ENCODE measurements around the gene CYP46A1.

The CYP46A1 gene

GRCh38 chr14:99733211-99733539 is 49.1 kb downstream of the CYP46A1 start:
- no peak for DNase-seq

GRCh38 chr14:99733540-99734405 is 49.7 kb downstream of the CYP46A1 start:
- DNase-seq: no peak

GRCh38 chr14:99734406-99735051 is 50.4 kb downstream of the CYP46A1 start:
- DNase-seq: no peak

GRCh38 chr14:99735189-99736135 is 51.4 kb downstream of the CYP46A1 start:
- no peak for DNase-seq

- DNase-seq: no peak
These were observed 52.7 kb downstream of the CYP46A1 start for GRCh38 chr14:99736603-99737371.

- DNase-seq: no peak
These were observed 53.4 kb downstream of the CYP46A1 start for GRCh38 chr14:99737451-99737951.

- no peak for DNase-seq
These were observed 54.0 kb downstream of the CYP46A1 start for GRCh38 chr14:99737956-99738667.

- DNase-seq: no peak
These were observed 56.3 kb downstream of the CYP46A1 start for GRCh38 chr14:99740411-99740810.

GRCh38 chr14:99741227-99741976 is 57.3 kb downstream of the CYP46A1 start:
- no peak for DNase-seq

GRCh38 chr14:99742074-99742473 is 58.0 kb downstream of the CYP46A1 start:
- no peak for DNase-seq

GRCh38 chr14:99742509-99743487 is 58.7 kb downstream of the CYP46A1 start:
- no peak for DNase-seq

- DNase-seq: no peak
These were observed 60.2 kb downstream of the CYP46A1 start for GRCh38 chr14:99744199-99744872.

GRCh38 chr14:99744873-99745224 is 60.8 kb downstream of the CYP46A1 start:
- DNase-seq: no peak

- no peak for DNase-seq
These were observed 61.3 kb downstream of the CYP46A1 start for GRCh38 chr14:99745307-99745951.

- DNase-seq: no peak
These were observed 63.1 kb downstream of the CYP46A1 start for GRCh38 chr14:99747167-99747566.

GRCh38 chr14:99747582-99748330 is 63.7 kb downstream of the CYP46A1 start:
- no peak for DNase-seq

GRCh38 chr14:99748529-99748928 is 64.4 kb downstream of the CYP46A1 start:
- no peak for DNase-seq

GRCh38 chr14:99749142-99749541 is 65.0 kb downstream of the CYP46A1 start:
- DNase-seq: no peak
